ENCODE data around the gene BCKDK. TPM values are rescaled to one million over a fixed set of nuclear protein-coding genes. Genes with fewer than 3 reads are reported as not detected.

Gene BCKDK
- total RNA-seq, 1 donor from 2014 or later, result 50.9 TPM

DNA sequence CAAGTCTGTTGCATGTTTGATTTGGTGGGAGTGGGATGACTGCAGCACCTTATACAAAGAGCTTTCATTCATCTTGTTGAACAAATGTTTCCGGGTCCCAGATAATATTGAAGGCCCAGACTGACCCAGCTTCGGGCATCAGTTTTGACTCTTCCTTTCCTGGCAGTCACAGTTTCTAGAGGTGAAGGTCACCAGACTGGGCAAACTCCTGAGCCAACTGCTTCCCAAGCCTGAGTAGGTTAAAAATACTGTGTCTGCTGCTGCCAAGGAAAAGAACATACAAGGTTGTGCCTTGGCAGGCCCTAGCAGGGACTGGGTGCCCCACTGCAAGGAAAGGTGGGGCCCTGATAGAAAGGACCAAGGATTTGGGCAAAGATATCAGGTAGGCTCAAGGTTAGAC lies 4.5 kb downstream of the BCKDK start:
- TF ChIP-seq, protein P1, sequence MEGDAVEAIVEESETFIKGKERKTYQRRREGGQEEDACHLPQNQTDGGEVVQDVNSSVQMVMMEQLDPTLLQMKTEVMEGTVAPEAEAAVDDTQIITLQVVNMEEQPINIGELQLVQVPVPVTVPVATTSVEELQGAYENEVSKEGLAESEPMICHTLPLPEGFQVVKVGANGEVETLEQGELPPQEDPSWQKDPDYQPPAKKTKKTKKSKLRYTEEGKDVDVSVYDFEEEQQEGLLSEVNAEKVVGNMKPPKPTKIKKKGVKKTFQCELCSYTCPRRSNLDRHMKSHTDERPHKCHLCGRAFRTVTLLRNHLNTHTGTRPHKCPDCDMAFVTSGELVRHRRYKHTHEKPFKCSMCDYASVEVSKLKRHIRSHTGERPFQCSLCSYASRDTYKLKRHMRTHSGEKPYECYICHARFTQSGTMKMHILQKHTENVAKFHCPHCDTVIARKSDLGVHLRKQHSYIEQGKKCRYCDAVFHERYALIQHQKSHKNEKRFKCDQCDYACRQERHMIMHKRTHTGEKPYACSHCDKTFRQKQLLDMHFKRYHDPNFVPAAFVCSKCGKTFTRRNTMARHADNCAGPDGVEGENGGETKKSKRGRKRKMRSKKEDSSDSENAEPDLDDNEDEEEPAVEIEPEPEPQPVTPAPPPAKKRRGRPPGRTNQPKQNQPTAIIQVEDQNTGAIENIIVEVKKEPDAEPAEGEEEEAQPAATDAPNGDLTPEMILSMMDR (IDR thresholded peaks at IDR 0.05; ENCODE audit: insufficient read depth, low read length, poor library complexity, severe bottlenecking), result no peak
- H3K4me3 ChIP-seq (ENCODE audit: low read depth, low read length), result no peak overlapping the region
- peaks cover 2% of the 10 kb centered on the region for H3K36me3 ChIP-seq (ENCODE audit: control insufficient read depth, insufficient read depth, low read length)
- no peak for DNase-seq (ENCODE audit: low read depth)
- no peaks in the 10 kb centered on the region for H3K27me3 ChIP-seq (ENCODE audit: control insufficient read depth, insufficient read depth, low read length)

DNA sequence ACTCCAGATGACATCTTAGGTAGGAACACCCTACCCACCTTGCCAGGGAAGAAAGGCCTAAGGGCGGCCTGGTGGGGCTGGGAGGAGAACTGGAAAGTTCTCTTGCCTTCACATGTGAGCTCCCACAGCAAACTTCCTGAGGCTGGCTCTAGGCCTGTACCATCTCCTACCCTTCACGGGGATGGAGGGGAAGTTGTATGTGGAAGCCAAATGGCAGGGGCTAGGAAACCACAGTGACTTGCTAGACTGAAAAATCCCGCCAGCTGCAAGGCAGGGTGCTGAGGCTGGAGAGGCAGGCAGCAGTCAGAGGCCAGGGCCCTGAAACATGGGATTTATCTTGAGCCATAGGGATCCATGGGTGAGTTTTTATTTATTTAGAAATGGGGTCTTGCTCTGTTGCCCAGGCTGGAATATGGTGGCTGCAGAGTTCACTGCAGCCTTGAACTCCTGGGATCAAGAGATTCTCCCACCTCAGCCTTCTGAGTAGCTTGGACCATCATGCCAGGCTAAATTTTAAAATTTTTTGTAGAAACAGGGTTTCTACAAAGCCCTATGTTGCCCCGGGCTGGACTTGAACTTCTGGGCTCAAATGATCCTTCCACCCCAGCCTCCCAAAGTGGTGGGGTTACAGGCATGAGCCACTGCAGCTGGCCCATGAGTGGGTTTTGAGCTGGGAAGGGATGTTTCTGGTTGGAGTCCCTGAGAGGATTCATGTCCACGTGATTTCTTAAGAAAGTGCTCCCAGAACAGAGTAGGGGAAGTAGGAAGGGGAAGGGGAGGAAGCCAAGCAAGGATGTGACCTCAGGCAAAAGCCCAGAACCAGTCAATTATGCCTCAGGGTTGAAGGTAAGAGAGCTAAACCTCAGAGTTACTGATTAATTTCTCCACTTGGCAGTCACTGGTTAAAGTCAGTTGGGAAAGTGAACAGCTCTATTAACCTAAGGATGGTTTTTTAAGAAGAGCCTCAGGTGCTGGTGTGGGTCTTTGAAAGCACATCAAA lies 5.2 kb downstream of the BCKDK start:
- DNase-seq (ENCODE audit: low read depth), result peak; percentile 79
- TF ChIP-seq, protein P1 (IDR thresholded peaks at IDR 0.05; ENCODE audit: insufficient read depth, low read length, poor library complexity, severe bottlenecking), result no peak
- H3K36me3 ChIP-seq (ENCODE audit: control insufficient read depth, insufficient read depth, low read length), result peaks cover 2% of the 10 kb centered on the region
- no peaks in the 10 kb centered on the region for H3K27me3 ChIP-seq (ENCODE audit: control insufficient read depth, insufficient read depth, low read length)
- no peak overlapping the region for H3K4me3 ChIP-seq (ENCODE audit: low read depth, low read length)

DNA sequence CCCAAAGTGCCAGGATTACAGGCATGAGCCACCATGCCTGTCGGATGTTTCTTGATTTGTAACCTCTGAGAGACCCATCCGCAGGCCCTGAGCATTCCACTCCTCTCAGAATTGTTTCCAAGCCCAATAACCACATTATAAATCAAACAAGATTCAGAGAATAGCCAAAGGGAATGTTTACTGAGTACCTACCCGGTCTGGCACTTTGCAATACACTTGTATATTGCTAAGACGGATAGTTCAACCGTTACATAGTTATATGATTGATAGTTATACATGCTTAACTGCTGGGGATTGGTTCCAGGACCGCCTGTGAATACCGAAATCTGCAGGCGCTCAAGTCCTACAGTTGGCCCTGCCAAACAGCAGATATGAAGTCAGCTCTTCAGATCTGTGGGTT lies 6.3 kb downstream of the BCKDK start:
- no peak for DNase-seq (ENCODE audit: low read depth)
- TF ChIP-seq, protein P1 (IDR thresholded peaks at IDR 0.05; ENCODE audit: insufficient read depth, low read length, poor library complexity, severe bottlenecking), result no peak
- H3K27me3 ChIP-seq (ENCODE audit: control insufficient read depth, insufficient read depth, low read length), result no peaks in the 10 kb centered on the region
- H3K4me3 ChIP-seq (ENCODE audit: low read depth, low read length), result no peak overlapping the region
- peaks cover 2% of the 10 kb centered on the region for H3K36me3 ChIP-seq (ENCODE audit: control insufficient read depth, insufficient read depth, low read length)

DNA sequence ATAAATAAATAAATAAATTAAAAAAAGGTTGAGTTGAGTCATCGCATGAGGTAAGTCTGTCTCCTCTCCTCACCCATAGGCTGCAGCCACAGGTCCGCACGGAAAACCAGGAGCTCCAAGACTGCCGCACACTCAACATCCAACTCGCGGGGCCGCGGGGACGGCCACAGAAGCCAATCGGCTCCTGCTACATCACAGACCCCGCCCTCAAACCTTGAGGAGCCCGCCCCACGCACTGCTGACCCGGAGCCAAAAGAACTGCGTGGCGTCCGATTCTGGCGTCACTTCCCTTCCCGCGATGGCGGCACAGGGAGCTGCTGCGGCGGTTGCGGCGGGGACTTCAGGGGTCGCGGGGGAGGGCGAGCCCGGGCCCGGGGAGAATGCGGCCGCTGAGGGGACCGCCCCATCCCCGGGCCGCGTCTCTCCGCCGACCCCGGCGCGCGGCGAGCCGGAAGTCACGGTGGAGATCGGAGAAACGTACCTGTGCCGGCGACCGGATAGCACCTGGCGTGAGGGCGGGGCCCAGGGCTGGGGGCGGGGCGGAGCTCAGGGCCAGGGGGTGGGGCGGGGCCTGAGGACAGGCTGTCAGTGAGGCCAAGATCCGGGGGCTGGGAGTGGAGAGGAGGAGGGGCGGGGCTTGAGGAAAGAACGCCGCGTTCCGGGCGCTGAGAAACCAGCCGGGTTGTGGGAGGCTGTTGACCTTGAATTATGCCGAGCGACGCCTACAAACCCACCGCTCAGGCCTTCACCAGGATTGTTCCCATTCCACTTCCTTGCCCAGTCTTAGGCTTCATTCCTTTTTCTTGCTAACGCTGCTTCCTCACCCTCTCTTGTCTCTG lies 9.4 kb downstream of the BCKDK start, which contains the start of gene KAT8:
KAT8 (plus strand) TSS at position 281 of the 839 bp plus-strand sequence; CDS start at position 299, 18 bp downstream.
- Histone ChIP-seq H3K36me3 (ENCODE audit: control insufficient read depth, insufficient read depth, low read length) (peaks cover 1% of the 10 kb centered on the region), H3K4me3 (ENCODE audit: low read depth, low read length) (peak within 1 kb of the TSS; percentile 48), H3K27me3 (ENCODE audit: control insufficient read depth, insufficient read depth, low read length) (no peaks in the 10 kb centered on the region)
- DNase-seq (ENCODE audit: low read depth), result peak; percentile 96
- TF ChIP-seq, protein P1 (IDR thresholded peaks at IDR 0.05; ENCODE audit: insufficient read depth, low read length, poor library complexity, severe bottlenecking), result no peak

DNA sequence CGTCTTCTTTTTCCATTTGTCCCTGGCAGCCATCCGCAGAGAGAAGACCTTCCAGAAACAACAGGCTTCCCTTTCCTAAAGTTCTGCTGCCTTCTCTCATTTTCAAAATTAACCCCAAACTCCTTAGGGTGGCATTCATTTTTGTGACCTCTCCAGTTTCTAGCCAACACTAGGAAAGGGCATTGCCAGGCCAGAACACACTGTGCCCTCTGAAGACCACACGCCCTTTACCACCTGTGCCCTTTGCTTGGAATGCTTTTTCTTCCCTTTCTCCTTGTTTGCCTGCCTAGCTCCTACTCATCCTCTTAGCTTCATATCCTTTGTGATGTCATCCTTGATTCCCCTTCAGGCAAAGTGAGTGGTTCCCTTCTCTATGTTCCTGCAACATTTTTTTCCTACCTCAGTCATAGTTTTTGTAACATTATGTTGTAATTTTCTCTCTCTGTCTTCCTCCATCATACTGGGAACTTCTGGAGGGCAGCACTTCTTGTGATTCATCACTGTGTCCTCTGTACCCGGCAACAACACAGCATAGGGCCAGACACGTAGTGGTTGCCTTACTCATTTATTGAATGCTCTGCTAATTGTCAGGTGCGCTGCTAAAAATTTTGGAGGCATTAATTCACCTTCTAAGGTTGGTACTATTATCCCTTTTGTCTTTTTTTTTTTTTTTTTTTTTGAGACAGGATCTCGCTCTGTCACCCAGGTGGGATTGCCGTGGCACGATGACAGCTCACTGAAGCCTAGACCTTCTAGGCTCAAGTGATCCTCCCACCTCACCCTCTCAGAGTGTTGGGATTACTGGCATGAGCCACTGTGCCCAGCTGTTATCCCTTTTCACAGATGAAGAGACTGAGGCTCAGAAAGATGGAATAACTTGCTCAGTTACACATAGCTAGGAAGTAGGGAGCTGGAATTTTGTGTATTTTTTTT lies 10.3 kb downstream of the BCKDK start:
- H3K27me3 ChIP-seq (ENCODE audit: control insufficient read depth, insufficient read depth, low read length), result no peaks in the 10 kb centered on the region
- TF ChIP-seq, protein P1 (IDR thresholded peaks at IDR 0.05; ENCODE audit: insufficient read depth, low read length, poor library complexity, severe bottlenecking), result no peak
- H3K4me3 ChIP-seq (ENCODE audit: low read depth, low read length), result peak overlapping the region; percentile 48
- peaks cover 1% of the 10 kb centered on the region for H3K36me3 ChIP-seq (ENCODE audit: control insufficient read depth, insufficient read depth, low read length)
- DNase-seq (ENCODE audit: low read depth), result no peak

Data from kidney epithelial cell (primary cell).